GM19395 (cell line): Measurements from ENCODE around the gene SMAD7.

Experiments
- ATAC-seq: cut with Tn5 transposase; IDR thresholded peaks from one replicate; pipeline ENCODE4 v1.9.1; 2021; ENCODE audit warnings: mild to moderate bottlenecking, moderate library complexity; ENCODE audit not compliant: unreplicated experiment

Gene SMAD7

DNA sequence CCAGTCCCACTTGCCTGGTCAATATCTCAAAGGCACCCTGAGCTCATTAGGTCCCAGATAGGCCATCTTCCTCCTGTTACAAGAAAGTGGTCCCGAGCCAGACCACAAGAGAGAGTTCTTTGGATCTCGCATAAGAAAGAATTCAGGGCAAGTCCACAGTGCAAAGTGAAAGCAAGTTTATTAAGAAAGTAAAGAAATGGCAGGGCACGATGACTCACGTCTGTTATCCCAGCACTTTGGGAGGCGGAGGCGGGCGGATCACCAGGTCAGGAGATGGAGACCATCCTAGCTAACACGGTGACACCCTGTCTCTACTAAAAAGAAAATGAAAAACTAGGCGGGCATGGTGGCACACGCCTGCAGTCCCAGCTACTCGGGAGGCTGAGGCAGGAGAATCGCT, 10.8 kb upstream of the SMAD7 start:
- ATAC-seq, result no peak

DNA sequence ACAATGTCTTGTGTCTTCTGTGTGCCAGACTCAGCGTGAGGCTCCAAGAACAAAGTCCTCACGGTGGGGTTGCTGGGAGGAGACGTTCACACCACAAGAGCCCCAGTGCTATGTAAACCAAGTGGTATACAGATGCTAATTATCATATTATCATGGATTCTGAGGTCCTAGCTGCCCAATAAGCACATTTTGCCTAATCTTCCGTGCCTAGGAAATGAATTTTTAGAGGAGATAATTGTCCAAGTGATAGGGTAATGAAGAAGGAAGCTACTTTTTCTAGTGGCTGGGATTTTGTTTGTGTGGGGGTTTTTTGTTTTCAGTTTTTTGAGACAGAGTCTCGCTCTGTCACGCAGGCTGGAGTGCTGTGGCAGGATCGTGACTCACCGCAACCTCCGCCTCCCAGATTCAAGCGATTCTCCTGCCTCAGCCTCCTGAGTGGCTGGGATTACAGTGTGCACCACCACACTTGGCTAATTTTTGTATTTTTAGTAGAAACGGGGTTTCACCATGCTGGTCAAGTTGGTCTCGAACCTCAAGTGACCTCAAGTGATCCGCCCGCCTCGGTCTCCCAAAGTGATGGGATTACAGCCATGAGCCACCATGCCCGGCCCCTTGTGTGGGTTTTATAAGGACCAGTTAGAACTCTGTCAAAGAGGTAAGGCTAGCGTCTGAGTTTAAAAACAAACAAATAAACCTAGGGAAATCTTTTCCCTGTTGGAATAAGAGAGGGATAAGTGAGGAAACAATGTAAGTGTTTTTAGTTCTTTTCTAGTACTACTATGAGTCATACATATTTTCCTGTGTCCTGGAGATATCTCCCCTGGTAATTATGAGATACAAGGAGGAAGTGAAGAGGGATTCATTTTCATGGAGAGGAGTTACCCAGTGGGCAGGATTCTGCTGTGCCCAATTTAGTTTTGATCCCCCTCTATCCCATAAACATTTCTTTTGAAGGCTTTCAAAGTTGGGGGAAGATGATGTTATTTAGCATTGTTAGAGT, 9.5 kb upstream of the SMAD7 start:
- ATAC-seq, result no peak

DNA sequence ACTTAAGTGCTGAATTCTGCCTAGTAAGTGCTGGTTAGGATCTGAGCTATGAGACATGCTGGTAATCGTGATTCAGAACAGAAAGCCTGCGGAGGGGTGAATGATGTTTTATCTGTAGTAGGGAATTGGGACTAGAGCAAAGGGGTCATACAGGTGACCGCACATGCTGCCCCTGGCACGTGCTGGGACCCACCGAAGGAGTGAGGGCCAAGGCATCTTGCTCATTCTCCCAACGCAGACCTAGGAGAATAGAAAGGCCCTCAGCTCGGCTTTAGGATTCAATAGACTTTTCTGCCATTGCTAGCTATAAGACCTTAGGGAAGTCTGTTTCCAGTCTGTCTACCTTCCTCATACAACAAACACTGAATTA, 8.8 kb upstream of the SMAD7 start:
- no peak for ATAC-seq

DNA sequence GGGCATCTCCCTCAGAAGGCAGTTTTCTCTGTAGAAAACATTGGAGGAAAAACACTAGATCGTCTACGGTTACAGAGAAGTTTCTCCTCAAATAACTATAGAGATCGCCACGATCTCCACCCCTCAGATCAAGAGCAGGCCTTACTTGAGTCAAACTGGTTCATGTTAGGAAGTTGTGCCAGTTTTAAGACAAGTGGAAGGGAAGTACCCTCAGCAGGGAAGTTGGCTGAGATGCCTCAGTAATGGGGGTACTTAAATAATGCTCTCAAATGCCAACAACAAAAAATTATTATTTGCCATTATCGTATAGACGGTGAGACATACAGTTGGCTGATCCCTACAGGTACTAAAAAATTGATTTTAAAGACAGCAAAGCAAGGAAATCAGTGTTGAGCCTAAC, 8.2 kb upstream of the SMAD7 start:
- no peak for ATAC-seq

DNA sequence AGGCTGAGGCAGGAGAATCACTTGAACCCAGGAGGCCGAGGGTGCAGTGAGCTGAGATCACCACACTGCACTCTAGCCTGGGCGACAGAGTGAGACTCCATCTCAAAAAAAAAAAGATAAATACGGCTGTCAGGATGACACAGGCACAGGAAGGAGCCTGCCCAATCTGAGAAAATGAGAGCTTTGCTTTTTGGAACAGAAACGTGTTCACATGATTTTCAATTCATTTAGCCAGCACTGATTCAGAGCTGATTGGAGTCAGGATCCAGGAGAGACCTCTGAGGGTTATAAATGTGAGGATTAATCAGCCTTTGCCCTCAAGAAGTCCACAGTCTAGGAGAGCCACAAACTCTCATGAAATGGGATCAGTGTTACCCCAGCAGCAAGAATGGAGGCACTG, 6.9 kb upstream of the SMAD7 start:
- ATAC-seq, result no peak

DNA sequence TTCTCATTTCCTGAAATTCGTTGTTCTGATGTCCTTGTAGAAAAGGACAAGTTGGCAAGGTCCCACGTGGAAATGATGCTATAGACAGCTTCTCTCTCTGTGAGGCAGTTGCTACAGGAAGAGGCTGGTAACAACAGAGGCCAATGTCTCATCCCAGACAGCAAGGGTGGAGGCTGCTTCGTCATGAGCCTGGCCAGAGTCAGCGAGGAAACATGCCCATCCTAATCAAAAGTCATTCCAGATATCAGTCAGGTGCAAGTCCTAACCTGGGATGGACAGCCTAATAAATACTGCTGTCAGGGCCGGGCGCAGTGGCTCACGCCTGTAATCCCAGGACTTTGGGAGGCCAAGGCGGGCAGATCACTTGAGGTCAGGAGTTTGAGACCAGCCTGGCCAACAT, 6.4 kb upstream of the SMAD7 start:
- no peak for ATAC-seq

DNA sequence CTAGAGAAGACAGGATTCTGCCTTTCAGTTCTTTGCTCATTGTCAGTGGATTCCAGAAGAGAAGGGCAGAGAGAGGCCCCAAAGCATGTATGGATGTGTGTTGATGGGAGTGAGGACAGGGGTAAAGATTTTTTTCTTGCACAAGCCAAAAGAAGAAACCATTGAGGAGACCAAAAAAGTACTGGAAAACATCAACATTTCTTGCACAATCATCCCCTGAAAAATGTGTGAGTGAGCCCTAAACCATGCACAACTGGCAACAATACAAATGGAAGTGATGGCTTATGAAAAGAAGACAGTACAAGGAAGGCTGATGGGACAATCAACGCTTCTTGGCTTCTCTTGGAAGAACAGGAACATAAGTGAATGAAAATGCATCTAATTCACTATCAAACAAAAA, 5.6 kb upstream of the SMAD7 start:
- ATAC-seq, result no peak

DNA sequence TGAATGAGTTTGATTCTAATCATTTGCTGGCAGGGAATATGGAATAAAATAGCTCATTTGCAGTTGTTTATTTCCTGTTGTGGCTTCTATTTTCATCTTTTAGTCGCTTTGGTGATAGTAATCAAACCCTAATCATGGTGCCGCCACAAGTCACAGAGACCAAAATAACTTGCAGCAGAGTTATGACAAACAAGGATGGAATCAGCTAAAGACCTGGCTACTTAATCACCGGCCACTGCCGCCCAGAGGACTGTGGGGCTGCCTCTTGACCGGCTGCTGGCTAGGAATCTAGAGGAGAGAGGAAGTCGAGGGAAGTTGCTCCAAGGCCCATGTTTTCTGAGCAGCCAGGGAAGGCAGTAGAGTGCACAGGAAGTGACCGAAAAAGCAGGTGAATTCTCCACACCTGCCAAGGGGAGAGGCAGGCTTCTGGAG, 5.1 kb upstream of the SMAD7 start:
- no peak for ATAC-seq

DNA sequence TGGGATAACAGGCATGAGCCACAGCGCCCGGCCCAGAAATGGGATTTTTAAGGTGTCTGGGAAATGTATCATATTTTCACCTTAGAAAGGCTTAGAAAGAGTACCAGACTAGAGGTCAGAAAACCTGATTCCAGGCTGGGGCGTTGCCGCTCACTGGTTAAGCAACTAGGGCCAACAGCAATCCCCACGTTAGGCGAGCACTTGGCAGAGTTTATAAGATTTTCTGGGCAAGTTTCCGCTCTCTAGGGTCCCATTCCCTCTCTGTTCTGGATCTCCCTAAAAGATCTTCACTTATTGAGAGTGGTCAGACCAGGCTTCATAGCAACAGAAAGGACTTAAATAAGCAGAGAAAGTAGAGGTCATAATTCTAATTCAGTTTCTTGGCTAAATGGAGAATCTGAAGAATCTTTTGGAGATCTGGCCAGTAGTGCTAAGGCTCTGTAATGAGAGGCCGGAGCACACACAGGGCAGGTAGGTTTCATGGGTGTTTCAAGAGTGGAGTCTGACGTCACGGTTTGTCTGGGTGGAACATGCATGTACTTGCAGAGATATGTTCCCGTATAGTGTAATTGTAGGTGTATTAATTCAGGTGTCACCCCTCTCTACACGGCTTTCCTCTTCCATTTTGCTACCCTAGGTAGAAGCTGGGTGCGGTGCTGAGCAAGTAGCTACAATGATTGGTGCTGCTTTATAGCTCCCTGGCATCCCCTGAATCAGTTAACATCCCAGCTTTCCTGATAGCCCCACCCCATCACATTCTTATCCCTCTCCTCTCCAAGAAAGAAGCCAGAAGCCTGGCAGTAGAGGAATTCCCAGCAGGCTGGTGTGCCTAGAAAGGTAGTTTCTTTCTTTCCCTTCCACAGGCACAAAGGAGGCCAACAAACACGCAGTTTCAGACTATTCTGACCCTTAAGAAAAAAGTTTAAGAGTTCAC, 4.4 kb upstream of the SMAD7 start:
- ATAC-seq, result no peak

DNA sequence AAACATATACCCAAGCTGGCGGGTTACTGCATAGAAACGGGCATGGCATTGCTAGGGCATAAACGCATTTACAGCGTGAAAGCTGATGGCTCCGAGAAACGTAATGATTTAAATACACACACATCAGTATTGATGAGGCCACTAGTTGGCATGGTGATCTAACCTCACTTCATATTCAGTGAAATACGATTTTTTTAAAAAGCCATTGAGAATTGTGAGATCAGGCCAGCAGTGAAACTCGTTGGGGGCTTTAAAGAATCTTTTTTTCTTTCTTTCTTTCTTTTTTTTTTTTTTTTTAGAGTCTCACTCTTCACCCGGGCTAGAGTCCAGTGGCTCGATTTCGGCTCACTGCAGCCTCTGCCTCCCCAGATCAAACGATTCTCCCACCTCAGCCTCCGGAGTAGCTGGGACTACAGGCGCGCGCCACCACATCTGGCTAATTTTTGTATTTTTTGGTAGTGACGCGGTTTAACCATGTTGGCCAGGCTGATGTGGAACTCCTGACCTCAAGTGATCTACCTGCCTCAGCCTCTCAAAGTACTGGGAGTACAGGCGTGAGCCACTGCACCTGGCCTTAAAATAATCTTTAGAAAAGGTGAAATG, 2.4 kb upstream of the SMAD7 start:
- peak; percentile 1 for ATAC-seq

DNA sequence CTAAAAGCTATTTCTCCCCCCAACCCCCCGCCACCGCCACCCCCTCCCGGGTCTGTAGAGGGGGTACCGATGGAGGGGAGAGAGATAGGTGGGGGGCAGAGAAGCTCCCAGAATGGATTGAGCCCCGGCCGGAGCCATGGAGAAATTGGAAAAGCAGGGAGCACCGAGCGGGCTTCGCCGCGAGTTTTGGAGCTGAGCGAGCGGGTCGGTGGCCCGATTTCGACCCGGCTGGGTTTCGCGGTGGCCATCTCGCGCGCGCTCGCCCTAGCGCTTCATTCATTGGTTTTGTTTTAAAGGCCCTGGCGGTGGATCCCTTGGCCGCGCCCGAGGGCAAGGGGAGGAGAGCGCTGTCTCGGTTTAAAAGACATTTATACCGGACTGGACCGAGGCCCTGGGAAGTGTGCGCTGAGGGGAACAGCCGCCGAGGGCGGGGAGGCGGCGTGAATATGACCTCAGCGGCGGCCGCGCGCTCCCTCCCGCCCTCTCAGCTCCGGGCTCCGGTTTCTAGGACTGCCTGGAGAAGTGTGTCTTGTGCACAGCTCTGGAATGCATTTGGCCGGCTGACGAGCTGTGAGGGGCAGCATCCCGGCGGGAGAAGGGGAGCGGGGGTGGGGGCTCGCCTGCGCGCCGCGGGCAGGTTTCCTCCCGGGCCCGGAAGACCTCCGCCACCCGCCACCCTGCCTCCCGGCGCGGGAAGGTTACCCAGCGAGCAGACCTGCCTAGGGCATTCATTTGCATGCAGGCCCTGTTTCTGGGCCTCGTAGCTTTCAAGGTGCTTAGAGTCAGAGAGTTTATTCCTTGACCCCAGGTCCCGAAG, 1.7 kb upstream of the SMAD7 start:
- peak; percentile 41 for ATAC-seq

DNA sequence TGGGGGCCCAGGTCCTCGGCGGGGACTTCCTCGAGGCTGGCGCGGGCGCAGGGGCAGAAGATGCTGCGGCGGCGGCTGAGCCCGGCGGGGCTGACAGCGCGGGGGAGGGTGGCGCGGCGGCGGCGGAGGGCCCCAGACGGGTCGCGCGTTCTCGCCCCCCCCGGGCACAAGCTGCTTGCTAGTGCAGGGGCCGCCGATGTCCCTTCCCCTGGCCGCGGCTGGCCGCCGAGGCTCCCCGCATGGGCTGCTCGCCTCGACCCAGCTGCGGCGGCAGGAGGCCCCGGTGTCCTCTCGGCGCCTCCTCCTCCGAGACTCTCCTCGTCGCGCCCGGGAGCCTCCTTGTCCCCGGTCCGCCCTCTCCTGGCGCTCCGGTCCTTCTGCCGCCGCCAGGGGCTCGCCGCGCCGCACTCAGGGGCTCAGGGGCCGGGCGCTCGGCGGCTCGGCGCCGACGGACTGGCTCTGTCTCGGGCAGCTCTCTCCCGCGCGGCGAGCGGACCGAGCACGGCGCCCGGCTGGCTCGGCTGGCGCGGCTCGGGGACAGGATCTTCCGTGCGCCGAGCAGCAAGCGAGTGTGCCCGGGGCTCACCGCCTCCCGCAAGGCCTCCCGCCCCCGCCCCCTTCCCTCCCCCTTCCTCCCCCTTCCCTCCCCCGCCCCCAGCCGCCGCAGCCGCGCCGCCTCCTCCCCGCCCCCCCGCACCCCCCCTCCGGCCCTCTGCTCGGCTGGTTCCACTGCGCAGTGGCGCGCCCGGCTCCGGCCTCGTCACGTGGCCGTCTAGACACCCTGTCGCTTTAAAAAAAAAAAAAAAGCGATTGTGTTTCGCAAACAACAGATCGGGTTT, 902 bp upstream of the SMAD7 start:
- ATAC-seq, result peak; percentile 35

DNA sequence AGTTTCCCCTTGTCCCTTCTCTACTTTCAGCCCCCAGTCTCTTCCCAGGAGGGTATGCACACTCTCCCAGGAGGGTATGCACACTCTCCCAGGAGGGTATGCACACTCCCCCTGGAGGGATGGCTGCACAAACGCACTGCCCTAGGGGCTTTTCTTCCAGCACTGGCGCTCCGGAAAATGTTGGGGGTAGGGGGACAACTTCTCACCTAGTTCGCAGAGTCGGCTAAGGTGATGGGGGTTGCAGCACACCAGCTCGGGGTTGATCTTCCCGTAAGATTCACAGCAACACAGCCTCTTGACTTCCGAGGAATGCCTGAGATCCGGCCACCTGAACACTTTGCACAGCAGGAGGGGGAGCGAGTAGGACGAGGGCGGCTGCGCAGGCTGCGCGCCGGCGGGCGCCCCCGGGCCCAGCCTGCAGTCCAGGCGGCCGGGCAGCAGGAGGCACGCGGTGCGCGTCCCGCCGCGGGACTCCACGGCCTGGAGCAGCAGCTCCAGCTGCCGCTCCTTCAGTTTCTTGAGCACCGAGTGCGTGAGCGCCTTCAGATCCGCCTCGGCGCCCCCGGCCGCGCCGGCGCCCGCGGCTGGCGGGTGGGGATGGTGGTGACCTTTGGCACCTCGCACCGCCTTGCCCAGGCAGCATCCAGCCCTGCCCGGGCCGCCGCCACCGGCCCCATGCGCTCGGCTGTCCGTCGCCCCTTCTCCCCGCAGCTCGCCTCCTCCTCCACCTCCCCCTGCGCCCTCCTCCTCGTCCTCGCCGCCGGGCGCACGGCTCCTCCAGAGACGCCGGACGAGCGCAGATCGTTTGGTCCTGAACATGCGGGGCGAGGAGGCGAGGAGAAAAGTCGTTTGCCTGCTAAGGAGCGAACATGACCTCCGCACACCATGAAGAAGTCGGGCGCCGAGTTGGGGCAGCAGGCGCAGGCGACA, 894 bp downstream of the SMAD7 start:
- no peak for ATAC-seq

DNA sequence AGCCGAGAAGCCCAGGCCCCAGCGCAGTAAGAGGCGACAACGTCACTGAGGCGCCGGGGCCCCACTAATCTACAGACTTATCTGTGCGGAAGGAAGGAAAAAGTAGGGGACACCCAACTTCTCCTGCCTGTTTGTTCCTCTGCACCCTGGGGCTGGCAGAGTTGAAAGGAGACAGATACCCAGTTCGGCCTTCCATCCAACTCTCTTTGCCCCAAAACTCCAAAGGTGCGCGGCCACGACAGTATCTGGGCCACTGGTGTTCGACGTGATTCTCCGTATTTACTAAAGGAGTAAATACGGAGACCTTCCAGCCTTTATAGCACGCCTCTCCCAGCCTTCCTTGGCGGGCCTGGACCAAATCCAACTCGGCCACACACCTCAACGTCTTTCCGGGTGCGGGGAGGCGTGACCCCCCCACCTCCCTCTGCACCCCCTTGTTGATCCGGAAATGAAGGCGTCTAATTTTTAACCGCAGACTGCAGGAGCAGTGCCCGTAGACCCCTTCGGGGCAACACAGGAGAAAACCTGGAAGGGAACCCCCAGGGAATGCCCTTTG, 1.6 kb downstream of the SMAD7 start:
- no peak for ATAC-seq

DNA sequence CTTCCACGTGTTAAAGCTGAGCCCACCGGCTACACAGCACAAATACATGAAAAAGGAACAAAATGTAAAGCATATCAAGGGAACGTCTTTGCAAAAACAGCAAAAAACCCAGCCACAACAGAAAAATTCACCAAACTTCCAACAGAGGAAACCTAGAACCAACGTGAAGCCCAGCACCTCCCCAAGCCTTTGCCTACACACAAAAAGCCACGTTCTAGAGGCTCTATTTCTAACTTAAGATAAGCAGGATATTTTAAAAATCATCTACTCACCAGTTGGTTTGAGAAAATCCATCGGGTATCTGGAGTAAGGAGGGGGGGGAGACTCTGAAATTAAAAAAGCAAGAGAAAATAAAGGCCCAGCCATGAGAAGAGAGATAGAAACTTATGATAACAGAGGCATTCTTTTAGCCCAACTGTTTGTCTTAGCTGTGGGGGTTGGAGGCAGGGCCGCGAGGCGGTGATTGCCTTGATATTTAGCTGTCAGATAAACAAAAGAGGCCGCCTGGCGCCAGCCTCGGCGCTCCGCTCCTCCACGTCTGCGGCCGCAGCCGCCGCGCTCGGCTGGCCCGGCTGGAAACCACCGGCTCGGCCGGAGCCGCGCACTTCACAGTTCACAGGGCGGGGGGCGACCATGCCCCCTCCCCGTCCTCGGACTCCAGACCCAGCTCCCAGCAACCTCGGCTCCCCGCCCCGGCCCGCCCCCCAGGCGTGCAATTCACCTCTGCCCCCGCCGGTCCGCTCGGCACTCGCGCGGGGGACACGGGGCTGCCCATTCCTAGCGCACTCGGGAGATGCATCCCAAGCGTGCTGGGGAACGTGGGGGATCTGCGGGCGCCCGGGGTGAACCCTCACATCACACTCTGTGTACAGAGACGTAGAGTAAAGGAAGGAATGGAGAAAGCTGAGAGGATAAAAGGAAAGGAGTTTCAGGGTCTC, 2.4 kb downstream of the SMAD7 start:
- ATAC-seq, result no peak

DNA sequence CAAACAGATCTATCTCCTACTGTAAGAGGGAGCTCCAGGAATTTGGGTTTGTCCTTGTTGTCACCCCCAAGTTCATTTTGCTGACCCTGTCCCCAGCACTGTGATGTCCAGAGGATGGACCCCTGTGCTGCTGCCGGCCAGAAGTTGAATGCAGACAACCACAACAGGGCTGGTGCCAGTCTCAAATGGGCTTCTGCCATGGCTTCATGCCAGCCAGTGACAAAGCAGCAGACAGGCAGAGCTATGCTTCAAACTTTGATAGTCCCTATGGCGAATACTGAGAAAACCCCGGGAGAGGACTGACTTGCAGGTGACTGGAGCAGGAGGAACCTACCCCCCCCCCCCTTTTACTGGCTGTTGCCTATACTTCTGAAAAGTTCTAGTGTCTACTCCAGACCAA, 3.2 kb downstream of the SMAD7 start:
- ATAC-seq, result no peak

DNA sequence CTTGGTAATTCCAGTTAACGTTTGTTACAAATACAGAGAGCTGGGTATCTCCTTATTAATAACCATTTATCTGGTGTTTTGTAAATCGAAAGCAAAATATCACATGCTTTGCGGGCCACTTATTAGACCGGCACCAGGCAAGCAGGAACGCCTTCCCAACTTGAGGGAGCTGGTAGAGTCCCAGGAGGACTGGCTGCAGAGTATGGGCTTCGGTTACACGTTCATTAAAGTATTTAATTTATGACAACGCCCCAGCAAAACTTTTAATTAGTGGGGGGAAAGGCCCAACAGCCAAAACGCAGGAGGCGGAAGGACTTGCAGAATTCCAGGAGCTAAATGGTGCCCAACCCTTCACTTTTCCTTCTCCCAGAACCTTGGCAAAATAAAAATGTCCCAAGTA, 3.7 kb downstream of the SMAD7 start:
- ATAC-seq, result no peak
